Measurements from ENCODE around the gene TTR.

DNA sequence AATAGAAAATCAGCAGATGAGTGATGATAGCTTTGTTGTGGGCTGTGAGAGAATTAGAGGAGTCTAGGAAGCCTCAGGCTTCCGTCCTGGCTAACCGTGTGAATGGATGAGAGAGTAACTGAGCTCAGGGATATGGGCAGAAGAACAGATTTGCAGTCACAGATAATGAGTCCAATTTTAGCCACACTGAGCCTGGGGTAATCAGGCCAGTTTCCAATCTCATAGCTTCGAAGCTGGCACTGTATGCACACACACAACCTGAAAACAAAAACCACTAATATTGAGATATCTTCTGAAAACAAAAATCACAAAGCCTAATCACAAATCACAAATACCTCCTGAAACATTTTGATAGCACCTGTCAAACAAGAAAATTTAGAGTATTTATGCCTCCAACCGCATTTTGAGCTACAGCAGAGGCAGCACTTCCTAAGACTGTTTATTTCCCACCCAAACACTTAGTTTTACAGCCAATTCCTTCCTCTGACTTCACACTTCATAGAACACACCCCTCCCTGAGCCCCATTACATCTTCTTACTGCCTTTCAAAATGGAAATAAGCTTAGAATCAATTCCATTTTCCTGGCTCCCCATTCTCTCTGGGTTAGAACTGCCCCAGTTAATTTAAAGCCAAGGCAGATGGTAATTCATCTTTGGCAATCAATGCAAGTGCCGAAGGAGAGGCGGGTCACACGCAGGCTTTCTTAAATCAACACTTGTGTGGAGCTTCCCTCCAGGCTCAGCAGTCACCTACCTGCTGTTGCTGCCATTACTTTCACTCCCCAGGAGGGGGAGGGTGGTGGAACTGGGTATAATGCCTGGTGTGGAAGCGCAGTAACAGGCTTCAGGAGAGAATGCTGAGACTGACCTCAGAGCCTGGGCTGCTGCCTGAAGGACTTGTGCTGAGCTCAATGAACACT is 18.9 kb downstream of the TTR start:
- TF ChIP-seq, protein P1, sequence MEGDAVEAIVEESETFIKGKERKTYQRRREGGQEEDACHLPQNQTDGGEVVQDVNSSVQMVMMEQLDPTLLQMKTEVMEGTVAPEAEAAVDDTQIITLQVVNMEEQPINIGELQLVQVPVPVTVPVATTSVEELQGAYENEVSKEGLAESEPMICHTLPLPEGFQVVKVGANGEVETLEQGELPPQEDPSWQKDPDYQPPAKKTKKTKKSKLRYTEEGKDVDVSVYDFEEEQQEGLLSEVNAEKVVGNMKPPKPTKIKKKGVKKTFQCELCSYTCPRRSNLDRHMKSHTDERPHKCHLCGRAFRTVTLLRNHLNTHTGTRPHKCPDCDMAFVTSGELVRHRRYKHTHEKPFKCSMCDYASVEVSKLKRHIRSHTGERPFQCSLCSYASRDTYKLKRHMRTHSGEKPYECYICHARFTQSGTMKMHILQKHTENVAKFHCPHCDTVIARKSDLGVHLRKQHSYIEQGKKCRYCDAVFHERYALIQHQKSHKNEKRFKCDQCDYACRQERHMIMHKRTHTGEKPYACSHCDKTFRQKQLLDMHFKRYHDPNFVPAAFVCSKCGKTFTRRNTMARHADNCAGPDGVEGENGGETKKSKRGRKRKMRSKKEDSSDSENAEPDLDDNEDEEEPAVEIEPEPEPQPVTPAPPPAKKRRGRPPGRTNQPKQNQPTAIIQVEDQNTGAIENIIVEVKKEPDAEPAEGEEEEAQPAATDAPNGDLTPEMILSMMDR (IDR thresholded peaks at IDR 0.05) = no peak
- no peak for TF ChIP-seq POLR2A (IDR thresholded peaks at IDR 0.05)
